Epithelial cell of prostate (primary cell): ENCODE results near the gene ST7.
"Not testable (repeated sequence)": the region's sequence is repeated elsewhere in the genome, so short reads cannot be mapped to it uniquely, and the experiment has no call there.

ENCODE experiments used
- DNase-seq: peaks from one replicate; pipeline ENCODE4 v3.0.0-alpha.2; 2011; ENCODE audit warnings: low read depth, low spot score
- H3K27ac ChIP-seq: fragments of 450-650 bp; 2 replicates; pipeline ENCODE4 v1.5.1; 2017; ENCODE audit warnings: mild to moderate bottlenecking

ST7 gene

GRCh38 chr7:116949941-116950801 is 3.1 kb upstream of the ST7 start:
- H3K27ac ChIP-seq = no peak overlapping the region
- no peak for DNase-seq

DNA sequence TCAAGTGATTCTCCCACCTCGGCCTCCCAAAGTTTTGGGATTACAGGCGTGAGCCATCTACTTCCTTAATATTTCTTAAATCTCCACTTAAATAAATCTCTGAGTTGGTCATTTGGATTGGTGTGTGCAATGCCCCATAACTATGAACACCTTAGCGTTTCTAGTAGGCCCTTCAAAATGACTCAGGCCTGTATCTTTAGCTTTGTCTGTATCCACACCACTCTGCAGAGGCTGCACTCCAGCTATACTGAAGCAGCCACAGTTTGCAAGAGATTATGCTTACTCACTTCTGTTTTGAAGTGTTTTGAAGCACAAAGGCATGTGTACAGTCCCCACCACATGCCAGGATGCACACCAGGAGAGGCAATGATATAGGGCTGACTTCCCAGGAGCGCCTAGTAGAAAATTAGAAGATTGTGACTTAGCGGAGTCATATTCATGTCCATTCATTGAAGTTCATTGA is 2.4 kb upstream of the ST7 start:
- no peak for DNase-seq

DNA sequence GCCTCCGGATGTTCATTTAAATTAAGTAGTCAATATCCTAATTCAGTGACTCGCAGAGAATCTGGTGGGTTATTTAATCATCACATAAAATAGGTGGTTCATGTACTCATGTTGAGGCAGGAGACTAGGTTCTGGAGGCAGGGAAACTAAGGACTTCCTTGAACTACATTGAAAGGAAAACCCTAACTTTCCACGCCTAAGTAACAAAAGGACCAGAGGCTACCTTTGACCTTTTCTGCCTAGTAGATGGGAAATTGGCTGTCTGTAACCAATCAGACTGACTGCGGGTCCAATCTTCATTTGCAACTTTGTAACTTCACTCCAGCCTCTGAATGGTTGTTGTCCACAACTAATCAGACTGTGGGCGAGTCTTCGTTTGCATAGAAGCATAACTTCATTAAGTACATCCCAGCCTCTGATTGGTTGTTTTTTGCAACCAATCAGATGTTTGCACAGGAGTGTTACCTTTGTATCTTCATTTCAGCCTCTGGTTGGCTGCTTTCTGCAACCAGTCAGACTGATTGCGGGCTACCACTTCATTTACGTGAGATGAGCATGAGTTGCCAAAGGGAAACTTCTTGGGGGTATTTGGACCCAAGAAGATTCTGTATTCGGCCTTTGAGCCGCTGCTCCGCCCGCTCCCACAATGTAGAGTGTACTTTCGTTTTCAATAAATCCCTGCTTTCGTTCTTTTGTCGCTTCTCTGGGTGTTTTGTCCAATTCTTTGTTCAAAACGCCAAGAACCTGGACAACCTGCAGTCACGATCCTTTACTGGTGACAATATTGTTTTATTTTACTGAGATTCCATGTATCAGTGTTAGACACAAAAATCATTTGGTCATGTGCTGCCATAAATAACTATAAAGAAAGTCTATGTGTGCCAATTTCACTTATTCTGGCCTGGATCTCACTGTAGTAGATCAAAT is 1.7 kb upstream of the ST7 start:
- no peak for DNase-seq

More for the DNA sequence above, 2.4 kb upstream of the ST7 start:
- no peak overlapping the region for H3K27ac ChIP-seq

GRCh38 chr7:116952635-116953371 is 498 bp upstream of the ST7 start:
- DNase-seq = no peak
- H3K27ac ChIP-seq = peak overlapping the region; percentile 89

More for the DNA sequence above, 1.7 kb upstream of the ST7 start:
- H3K27ac ChIP-seq = no peak overlapping the region

DNA sequence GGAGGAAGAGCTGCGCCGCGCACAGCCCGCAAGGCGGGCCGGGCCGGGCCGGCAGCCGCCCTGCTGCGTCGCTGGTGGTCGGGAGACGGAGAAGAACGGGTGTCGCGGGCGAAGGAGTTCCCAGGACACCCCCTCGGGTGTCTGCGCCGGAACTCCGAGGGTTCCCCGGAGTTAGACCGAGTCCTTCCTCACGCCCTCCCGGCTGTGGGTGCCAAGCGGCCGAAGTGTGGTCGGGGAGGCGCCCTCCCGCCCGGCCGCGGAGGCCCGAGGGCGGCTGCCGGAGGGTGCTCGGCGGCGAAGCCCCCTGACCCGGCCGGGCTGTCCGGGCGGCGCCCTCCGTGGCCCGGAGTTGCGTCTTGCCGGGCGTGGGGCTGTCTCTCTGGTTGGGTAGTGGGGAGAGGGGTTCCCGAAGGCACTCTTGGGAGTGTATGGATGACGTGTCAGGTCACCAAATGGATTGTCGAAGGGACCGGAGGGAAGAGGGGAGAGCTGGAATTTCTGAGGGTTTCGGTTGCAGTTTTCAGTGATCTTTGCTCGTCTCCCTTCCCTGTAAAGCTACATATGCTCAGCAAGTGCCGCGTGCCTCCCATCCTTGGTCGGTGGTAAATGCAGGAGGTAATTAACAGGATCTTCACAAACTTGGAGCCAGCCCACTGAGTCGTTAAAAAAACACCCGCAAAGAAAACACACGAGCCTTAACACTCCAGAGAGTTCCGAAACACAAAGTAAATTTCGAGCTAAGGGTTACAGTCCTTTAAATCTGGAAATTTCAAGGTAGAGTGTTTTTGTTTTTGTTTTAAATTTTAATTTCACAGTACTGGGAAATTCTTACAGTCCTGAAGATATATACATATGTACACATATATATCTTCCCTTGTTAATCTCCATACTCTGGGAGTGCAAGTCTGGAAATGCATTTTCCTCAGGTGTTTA is 871 bp downstream of the ST7 start:
- H3K27ac ChIP-seq = peak overlapping the region; percentile 89
- no peak for DNase-seq

- DNase-seq = no peak
- no peak overlapping the region for H3K27ac ChIP-seq
Observed at GRCh38 chr7:116955340-116955739, 2.0 kb downstream of the ST7 start.

- DNase-seq = no peak
- no peak overlapping the region for H3K27ac ChIP-seq
Observed at GRCh38 chr7:116955801-116956476, 2.6 kb downstream of the ST7 start.

- no peak for DNase-seq
- H3K27ac ChIP-seq = no peak overlapping the region
Observed at GRCh38 chr7:116956477-116956804, 3.1 kb downstream of the ST7 start.

GRCh38 chr7:116957874-116958273 is 4.6 kb downstream of the ST7 start:
- no peak overlapping the region for H3K27ac ChIP-seq
- no peak for DNase-seq

DNA sequence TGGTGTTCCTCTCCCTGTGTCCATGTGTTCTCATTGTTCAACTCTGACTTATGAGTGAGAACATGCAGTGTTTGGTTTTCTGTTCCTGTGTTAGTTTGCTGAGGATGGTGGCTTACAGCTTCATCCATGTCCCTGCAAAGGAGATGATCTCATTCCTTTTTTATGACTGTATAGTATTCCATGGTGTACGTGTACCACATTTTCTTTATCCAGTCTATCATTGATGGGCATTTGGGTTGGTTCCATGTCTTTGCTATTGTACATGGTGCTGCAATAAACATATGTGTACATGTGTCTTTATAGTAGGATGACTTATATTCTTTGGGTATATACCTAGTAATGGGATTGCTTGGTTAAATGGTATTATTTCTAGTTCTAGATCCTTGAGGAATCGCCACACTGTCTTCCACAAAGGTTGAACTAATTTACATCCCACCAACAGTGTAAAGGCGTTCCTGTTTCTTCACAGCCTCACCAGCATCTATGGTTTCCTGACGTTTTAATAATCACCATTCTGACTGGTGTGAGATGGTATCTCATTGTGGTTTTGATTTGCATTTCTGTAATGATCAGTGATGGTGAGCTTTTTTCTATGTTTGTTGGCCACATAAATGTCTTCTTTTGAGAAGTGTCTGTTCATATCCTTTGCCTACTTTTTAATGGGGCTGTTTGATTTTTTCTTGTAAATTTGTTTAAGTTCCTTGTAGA is 8.8 kb downstream of the ST7 start:
- not testable (repeated sequence) for DNase-seq, H3K27ac ChIP-seq

DNA sequence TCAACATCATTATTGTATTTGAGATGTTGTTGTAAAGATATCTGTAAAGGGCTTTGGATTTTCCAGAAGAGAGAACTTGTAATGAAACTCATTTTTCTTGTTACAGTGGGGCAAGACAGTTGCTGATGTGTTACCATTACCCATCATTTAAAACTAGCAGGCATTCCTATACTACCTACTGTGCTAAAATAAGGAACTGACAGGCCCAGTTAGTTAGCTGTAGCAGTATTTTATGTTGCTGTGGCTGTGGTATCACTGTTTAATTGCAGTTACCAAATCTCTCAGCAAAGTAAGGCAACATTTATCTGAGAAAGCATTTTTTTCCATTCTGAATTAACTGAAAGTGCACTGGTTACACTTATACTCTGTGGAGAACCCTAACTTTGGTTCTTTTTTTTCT is 9.9 kb downstream of the ST7 start:
- H3K27ac ChIP-seq = no peak overlapping the region
- no peak for DNase-seq

- no peak for DNase-seq
- no peak overlapping the region for H3K27ac ChIP-seq
Observed at GRCh38 chr7:116966601-116967000, 13.3 kb downstream of the ST7 start.

- no peak overlapping the region for H3K27ac ChIP-seq
- no peak for DNase-seq
Observed at GRCh38 chr7:116967254-116967922, 14.1 kb downstream of the ST7 start.

DNA sequence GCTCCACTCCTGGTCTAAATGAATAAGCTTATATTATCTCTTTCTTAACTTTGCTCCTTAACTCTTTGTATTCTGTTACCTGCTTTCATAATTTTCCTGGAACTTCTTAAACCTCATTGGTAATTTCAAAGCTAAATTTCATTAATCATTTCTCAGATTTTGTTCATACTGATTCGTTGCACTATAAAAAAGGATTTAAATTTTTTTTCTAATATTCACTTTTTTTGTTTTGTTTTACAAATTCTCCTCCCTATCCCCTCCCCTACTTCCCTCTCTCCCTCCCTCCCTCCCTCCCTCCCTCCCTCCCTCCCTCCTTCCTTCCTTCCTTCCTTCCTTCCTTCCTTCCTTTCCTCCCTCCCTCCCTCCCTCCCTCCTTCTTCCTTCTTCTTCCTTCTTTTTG is 14.7 kb downstream of the ST7 start:
- DNase-seq = no peak
- H3K27ac ChIP-seq = no peak overlapping the region

- H3K27ac ChIP-seq = no peak overlapping the region
- no peak for DNase-seq
Observed at GRCh38 chr7:116968631-116969030, 15.3 kb downstream of the ST7 start.

DNA sequence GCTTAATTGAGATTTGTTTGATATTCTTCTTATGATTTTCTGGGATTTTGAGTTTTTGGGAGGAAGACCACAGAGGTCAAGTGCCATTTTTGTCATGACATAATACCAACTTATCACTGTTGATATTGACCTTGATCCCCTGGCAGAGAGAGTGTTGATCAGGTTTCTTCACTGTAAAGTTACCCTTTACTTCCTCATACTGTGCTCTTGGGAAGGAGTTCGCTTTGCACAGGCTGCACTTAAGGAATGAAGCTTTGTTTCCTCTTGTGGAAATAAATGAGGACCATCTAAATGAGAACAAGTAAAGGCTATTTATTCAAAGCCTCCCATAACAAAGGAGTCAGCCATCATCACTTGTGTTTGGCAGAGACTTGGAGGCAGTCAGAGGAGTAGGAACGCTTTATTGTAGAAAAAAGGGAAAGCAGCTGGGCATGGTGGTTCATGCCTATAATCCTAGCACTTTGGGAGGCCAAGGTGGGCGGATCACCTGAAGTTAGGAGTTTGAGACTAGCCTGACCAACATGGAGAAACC is 16.1 kb downstream of the ST7 start:
- H3K27ac ChIP-seq = no peak overlapping the region
- DNase-seq = no peak

DNA sequence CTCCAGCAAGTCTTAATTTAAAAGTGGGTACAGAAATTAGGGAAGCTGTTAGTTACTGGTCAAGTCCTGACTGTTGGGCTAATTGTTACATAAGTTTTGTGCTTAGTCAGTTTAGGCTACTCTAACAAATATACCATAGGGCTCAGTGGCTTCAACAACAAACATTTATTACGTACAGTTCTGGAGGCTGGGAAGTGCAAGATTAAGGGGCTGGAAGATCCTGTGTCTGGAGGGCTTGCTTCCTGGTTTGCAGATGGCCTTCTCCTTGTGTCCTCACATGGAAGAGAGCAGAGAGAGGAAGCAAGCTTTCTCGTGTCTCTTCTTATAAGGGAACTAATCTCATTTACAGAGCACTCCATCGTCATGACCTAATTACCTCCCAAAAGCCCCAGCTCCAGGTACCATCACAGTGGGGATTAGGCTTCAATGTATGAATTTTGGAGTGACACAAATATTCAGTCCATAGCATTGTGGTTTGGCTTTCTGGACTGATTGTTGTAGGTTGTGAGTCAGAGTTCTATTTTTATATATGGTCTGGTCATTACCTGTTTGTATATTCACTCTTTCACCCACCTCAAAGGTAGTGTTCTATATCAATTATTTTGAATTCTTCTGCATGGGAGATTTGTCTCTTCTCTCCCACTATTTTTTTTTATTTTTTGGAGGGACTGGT is 17.1 kb downstream of the ST7 start:
- no peak for DNase-seq
- no peak overlapping the region for H3K27ac ChIP-seq
